Adrenal gland (tissue), 12 donors: ENCODE data around the gene PZP. TPM values are rescaled to one million over a fixed set of nuclear protein-coding genes. Genes with fewer than 3 reads are reported as not detected.

Source experiments
- DNase-seq, 7 donors: peaks; one replicate each; pipeline ENCODE4 v3.0.0-alpha.2; 2019 to 2020
- H3K27ac ChIP-seq, 5 donors: fragments of 200-600 bp; sonication (generic) in 4 of 5; 1 replicate in 3 of 5; 2 replicates in 2 of 5; pipeline versions ENCODE4 v1.5.1 to v1.8.0; 2016 to 2020; ENCODE audit warnings: mild to moderate bottlenecking in 1 of 5
- H3K27me3 ChIP-seq: fragments of 200-600 bp; 2 replicates; pipeline ENCODE4 v1.8.0; 2021
- H3K36me3 ChIP-seq, 2 donors: fragments of 200-600 bp; replicated peaks in 1 of 2; 1 replicate in 1 of 2; 2 replicates in 1 of 2; pipeline versions ENCODE4 v1.5.1 to v1.8.0; 2018 to 2022
- H3K4me1 ChIP-seq, 2 donors: fragments of 200-600 bp; replicated peaks in 1 of 2; 1 replicate in 1 of 2; 2 replicates in 1 of 2; pipeline versions ENCODE4 v1.5.1 to v1.8.0; 2018 to 2021
- H3K4me3 ChIP-seq, 4 donors: fragments of 200-600 bp; sonication (generic) in 3 of 4; one replicate each; pipeline ENCODE4 v1.5.1; 2016 to 2018
- H3K9me3 ChIP-seq, 3 donors: fragments of 200-600 bp; sonication (generic) in 1 of 3; replicated peaks in 1 of 3; 1 replicate in 2 of 3; 2 replicates in 1 of 3; pipeline versions ENCODE4 v1.5.1 to v1.8.0; 2016 to 2021
- POLR2A ChIP-seq, 2 donors: fragments of 450-650 bp; IDR thresholded peaks; one replicate each; pipeline ENCODE4 v1.6.1; 2017; ENCODE audit warnings: antibody characterized with exemption in 2 of 2, mild to moderate bottlenecking in 2 of 2, moderate library complexity in 1 of 2
- WGBS, 4 donors: extraction: QIAGEN DNeasy Blood & Tissue Kit in 2 of 4; methylation state at CpG; one replicate each; pipeline versions ENCODE4 v1.1.5 to v1.1.7; 2013 to 2017; 5-methylcytosine and 5-hydroxymethylcytosine counted together
- intact Hi-C, 2 donors: fragments of 100-400 bp; cut with DNase I; formaldehyde crosslinking; loops; one replicate each; pipeline versions ENCODE4 v1.14.1 to v1.15.0; 2022 to 2023
- polyA plus RNA-seq, 3 donors: library from polyadenylated mRNA; stranded (reverse); fragments of 200-250 nt in 2 of 3; fragments of 350-450 nt in 1 of 3; fragmentation: Illumina TruSeq in 1 of 3; extraction: RNeasy Lipid Tissue Mini Kit (QIAGEN cat#74804) in 1 of 3; gene quantifications; one replicate each; pipeline ENCODE4 v1.2.3, GENCODE V29; 2013 to 2014
- total RNA-seq, 9 donors: library from RNA; depleted of rRNA in 4 of 9; stranded (reverse); fragments of >200 nt in 4 of 9; fragments of 120-200 nt in 1 of 9; fragmentation: NEBNext Ultra II Directional in 1 of 9; extraction: Animal tissue kit (Norgen Biotek cat#: 25700) in 1 of 9; gene quantifications; one replicate each; pipeline versions ENCODE4 v1.1.0 to v1.2.4, GENCODE V29; 2013 to 2023
- TF ChIP-seq, protein P1 (sequence below), 6 experiments: fragments of 450-650 bp in 4 of 6; fragments of 200-600 bp in 2 of 6; sonication (generic) in 1 of 6; IDR thresholded peaks; 1 replicate in 5 of 6; 2 replicates in 1 of 6; pipeline versions ENCODE4 v1.5.1 to v1.8.0; 2016 to 2021; ENCODE audit warnings: antibody characterized with exemption in 6 of 6, mild to moderate bottlenecking in 2 of 6, moderate library complexity in 1 of 6
- donor health status: healthy with polysubstance abuse.
- donor health status: Bipolar disorder and iron deficiency.
- donor health status: DM: yes; HTN: yes; CAD: no.
- donor health status: DM: no; HTN: no; CAD: no.
- donor health status: DM: no; HTN: no; CAD: no.
- donor health status: DM: yes; HTN: yes; CAD: no.

Gene PZP
- total and polyA plus RNA-seq, 12 donors: 0.08 to 0.95 (median 0.35) TPM; not detected in 2

DNA sequence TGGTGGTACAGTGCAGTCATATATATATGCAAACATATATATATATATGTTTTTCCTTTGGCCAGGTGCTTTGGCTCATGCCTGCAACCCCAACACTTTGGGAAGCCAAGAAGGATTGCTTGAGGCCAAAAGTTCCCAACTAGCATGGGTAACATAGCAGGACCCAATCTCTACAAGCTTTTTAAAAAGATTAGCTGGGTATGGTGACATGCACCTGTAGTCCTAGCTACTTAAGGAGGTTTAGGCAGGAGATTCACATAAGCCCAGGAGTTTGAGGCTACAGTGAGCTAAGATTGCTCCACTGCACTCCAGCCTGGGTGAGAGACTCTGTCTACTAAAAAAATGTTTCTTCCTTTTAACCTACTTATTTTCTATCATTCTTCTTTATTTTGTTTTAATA is 10.2 kb downstream of the PZP start:
- no peaks in the 10 kb centered on the region for H3K36me3 ChIP-seq
- H3K27me3 ChIP-seq: no peaks in the 10 kb centered on the region
- DNase-seq: no peak
- intact Hi-C loops: no loop called here
- H3K27ac ChIP-seq: no peak overlapping the region
- no peaks in the 10 kb centered on the region for H3K4me1 ChIP-seq
- no peaks in the 10 kb centered on the region for H3K9me3 ChIP-seq
- H3K4me3 ChIP-seq: no peak overlapping the region
- TF ChIP-seq POLR2A (IDR thresholded peaks at IDR 0.05): no peak
- TF ChIP-seq, protein P1, sequence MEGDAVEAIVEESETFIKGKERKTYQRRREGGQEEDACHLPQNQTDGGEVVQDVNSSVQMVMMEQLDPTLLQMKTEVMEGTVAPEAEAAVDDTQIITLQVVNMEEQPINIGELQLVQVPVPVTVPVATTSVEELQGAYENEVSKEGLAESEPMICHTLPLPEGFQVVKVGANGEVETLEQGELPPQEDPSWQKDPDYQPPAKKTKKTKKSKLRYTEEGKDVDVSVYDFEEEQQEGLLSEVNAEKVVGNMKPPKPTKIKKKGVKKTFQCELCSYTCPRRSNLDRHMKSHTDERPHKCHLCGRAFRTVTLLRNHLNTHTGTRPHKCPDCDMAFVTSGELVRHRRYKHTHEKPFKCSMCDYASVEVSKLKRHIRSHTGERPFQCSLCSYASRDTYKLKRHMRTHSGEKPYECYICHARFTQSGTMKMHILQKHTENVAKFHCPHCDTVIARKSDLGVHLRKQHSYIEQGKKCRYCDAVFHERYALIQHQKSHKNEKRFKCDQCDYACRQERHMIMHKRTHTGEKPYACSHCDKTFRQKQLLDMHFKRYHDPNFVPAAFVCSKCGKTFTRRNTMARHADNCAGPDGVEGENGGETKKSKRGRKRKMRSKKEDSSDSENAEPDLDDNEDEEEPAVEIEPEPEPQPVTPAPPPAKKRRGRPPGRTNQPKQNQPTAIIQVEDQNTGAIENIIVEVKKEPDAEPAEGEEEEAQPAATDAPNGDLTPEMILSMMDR (IDR thresholded peaks at IDR 0.05): no peak

- Histone ChIP-seq H3K36me3 (no peaks in the 10 kb centered on the region), H3K9me3 (no peaks in the 10 kb centered on the region), H3K4me3 (no peak overlapping the region), H3K4me1 (no peaks in the 10 kb centered on the region), H3K27ac (no peak overlapping the region), H3K27me3 (no peaks in the 10 kb centered on the region)
- intact Hi-C loops: no loop called here
- 82 to 91% (median 87%) methylated on average over 3 of the region's 3 CpGs; no CpG with 5 or more reads in 1 of the 4 donors for WGBS, 4 donors
- TF ChIP-seq, protein P1 (IDR thresholded peaks at IDR 0.05): no peak
- TF ChIP-seq POLR2A (IDR thresholded peaks at IDR 0.05): no peak
- DNase-seq: no peak
Measured at GRCh38 chr12:9184276-9184675, 23.9 kb downstream of the PZP start.

DNA sequence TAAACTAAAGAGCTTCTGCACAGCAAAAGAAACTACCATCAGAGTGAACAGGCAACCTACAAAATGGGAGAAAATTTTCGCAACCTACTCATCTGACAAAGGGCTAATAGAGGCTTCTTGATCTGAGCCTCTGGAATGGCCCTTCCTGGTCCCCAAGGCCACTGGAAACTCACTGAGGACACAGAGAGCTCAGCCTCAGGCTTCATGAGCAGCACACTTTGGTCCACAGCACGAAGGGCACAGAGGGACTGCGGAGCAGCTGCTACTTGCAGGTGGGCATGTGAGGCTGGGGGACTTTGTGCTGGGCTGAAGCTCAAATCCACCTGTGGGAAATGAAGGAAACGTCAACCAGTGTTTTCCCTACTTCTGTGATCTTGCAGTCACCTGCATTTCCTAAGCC is 27.4 kb downstream of the PZP start:
- Histone ChIP-seq H3K4me3 (no peak overlapping the region), H3K27ac (no peak overlapping the region), H3K4me1 (no peaks in the 10 kb centered on the region), H3K9me3 (no peaks in the 10 kb centered on the region), H3K36me3 (no peaks in the 10 kb centered on the region), H3K27me3 (no peaks in the 10 kb centered on the region)
- DNase-seq: no peak
- 72 to 89% (median 84%) methylated on average over 2 to 4 of the region's 4 CpGs for WGBS, 4 donors
- TF ChIP-seq, protein P1 (IDR thresholded peaks at IDR 0.05): no peak
- TF ChIP-seq POLR2A (IDR thresholded peaks at IDR 0.05): no peak
- intact Hi-C loops: no loop called here

DNA sequence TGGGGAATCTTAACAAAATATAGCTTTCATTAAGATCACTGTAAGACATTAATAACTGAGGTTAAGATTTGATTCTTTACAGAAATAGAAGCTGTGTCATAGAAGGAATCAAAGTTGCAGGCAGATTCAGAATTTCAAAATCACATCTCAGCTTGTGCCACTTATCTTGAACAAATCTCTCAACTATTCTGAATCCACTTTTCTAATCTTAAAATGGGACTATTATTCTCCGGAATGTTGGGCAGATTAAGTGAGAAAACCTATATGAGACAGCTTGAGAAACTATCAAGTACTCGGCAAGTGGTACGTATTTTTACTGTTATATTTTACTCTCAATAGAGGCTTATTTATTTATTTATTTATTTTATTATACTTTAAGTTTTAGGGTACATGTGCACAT is 28.4 kb downstream of the PZP start:
- no peak overlapping the region for H3K4me3 ChIP-seq
- intact Hi-C loops: no loop called here
- WGBS, 4 donors: 90 to 95% (median 93%) methylated on average over 3 of the region's 3 CpGs

More for the DNA sequence above, 28.4 kb downstream of the PZP start:
- Histone ChIP-seq H3K9me3 (no peaks in the 10 kb centered on the region), H3K27me3 (no peaks in the 10 kb centered on the region), H3K27ac (no peak overlapping the region), H3K36me3 (no peaks in the 10 kb centered on the region), H3K4me1 (no peaks in the 10 kb centered on the region)
- TF ChIP-seq, protein P1 (IDR thresholded peaks at IDR 0.05): no peak
- TF ChIP-seq POLR2A (IDR thresholded peaks at IDR 0.05): no peak
- DNase-seq: no peak
